Ishikawa (cell line): ENCODE data around the gene TMOD4.

ENCODE experiments used
- EGR1 ChIP-seq: IDR thresholded peaks from 2 replicates; pipeline ENCODE4 v1.6.1; 2012
- REST ChIP-seq: IDR thresholded peaks from 2 replicates; pipeline ENCODE4 v1.6.1; 2012; ENCODE audit warnings: low read depth, mild to moderate bottlenecking
- TAF1 ChIP-seq: IDR thresholded peaks from 2 replicates; pipeline ENCODE4 v1.6.1; 2012; ENCODE audit warnings: low read depth, mild to moderate bottlenecking

DNA sequence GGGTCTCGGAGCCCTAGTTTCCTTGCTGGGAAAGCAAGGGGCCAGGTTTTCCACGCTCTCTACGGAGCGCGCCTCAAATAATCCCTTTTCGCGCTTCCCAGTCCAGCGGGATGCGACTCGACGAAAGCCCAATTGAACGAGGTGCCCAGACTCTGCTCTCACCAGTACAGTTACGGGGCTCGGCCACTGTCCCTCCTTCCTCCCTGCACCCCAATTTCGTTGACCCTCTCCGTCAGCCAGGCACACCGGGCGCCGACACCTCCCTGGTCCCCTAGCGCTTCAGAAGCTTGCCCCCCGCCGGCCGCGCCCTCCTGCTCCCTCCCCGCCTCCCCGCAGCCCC is 29.7 kb downstream of the TMOD4 start:
- TF ChIP-seq EGR1 (no peak), TAF1 (no peak), REST (no peak)
